ENCODE data around the gene NDUFAF7. TPM values are rescaled to one million over a fixed set of nuclear protein-coding genes. Genes with fewer than 3 reads are reported as not detected.
A peak's percentile ranks its signal among the peaks of the same experiment; 100 is the strongest.

Gene NDUFAF7
- total and polyA plus RNA-seq, 2 experiments from 2014 or later, result 25.0 to 28.0 TPM

GRCh38 chr2:37226863-37227262 lies 4.6 kb upstream of the NDUFAF7 start:
- TF ChIP-seq CTCF (IDR thresholded peaks at IDR 0.05; ENCODE audit: low read depth, low read length), result no peak
- no peaks in the 10 kb centered on the region for H3K9me3 ChIP-seq (ENCODE audit: low read depth)
- H3K4me1 ChIP-seq (ENCODE audit: low read depth), result peaks cover 5% of the 10 kb centered on the region
- H3K36me3 ChIP-seq, result peaks cover 29% of the 10 kb centered on the region
- DNase-seq (ENCODE audit: low read depth in 1 of 2, low spot score in 1 of 2), result no peak
- H3K27me3 ChIP-seq, result no peaks in the 10 kb centered on the region
- H3K4me3 ChIP-seq, result no peak overlapping the region
- no peak overlapping the region for H3K27ac ChIP-seq

DNA sequence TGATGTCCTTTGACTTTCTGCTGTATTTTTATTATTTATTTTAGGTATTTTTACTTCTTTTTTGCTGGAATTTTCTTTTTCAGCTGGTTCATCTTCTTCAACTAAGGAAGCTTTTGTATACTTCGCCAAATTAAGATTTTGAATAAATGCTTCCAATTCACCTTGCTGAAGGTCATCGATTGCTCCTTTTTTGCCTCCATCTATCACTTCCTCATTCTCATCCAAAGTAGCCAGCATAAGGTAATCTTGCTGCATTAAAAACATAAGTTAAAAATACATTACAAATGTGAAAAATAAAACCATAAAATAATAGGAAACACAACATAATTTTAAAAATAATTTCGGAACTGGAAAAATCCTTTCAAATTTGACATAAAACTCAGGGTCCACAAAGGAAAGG lies 2.7 kb upstream of the NDUFAF7 start:
- H3K27ac ChIP-seq, result no peak overlapping the region
- no peaks in the 10 kb centered on the region for H3K27me3 ChIP-seq
- H3K4me1 ChIP-seq (ENCODE audit: low read depth), result peaks cover 5% of the 10 kb centered on the region
- H3K36me3 ChIP-seq, result peaks cover 17% of the 10 kb centered on the region
- no peak for DNase-seq (ENCODE audit: low read depth in 1 of 2, low spot score in 1 of 2)
- no peaks in the 10 kb centered on the region for H3K9me3 ChIP-seq (ENCODE audit: low read depth)
- TF ChIP-seq CTCF (IDR thresholded peaks at IDR 0.05; ENCODE audit: low read depth, low read length), result no peak
- H3K4me3 ChIP-seq, result no peak overlapping the region

GRCh38 chr2:37230581-37230980 lies 877 bp upstream of the NDUFAF7 start:
- H3K4me1 ChIP-seq (ENCODE audit: low read depth), result peaks cover 5% of the 10 kb centered on the region
- TF ChIP-seq CTCF (IDR thresholded peaks at IDR 0.05; ENCODE audit: low read depth, low read length), result no peak
- no peaks in the 10 kb centered on the region for H3K27me3 ChIP-seq
- H3K9me3 ChIP-seq (ENCODE audit: low read depth), result no peaks in the 10 kb centered on the region
- peak overlapping the region; percentile 90 for H3K27ac ChIP-seq
- peak overlapping the region; percentile 95 for H3K4me3 ChIP-seq
- DNase-seq (ENCODE audit: low read depth in 1 of 2, low spot score in 1 of 2), result peak; percentile 3 to 8
- H3K36me3 ChIP-seq, result peaks cover 17% of the 10 kb centered on the region

DNA sequence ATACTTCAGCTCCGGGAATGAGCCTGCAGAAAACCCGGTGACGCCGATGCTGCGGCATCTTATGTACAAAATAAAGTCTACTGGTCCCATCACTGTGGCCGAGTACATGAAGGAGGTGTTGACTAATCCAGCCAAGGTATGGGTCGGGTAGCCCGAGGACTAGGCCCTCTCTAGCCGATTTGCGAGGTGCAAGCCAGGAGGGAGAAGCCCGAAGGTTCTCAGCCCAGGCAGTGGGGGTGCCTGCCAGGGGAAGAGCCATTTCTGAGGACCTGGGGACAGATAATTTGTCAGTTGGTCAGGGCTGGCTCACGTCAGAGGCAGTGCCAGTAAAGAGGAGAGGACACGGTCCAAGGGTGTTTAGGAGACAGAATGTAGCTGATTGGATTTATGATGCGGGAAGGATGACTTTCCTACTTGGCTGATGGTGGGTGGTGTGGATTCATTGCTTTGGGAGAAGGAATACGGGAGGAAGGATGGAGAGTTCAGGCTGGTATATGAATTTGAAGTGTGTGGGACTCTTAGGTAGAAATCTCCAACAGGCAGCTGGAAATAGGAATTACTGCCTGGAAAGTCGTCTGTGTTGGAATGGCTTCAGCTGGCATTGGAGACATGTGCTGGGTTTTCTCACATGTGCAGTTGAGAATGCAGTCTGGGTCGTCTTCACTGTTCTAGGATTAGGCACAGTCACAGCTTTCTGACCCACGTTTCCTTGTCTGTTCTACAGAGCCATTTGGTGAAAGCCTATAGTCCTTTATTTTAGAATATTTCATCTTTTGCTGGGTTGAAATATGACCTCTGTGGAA lies 874 bp downstream of the NDUFAF7 start:
- no peak for TF ChIP-seq CTCF (IDR thresholded peaks at IDR 0.05; ENCODE audit: low read depth, low read length)
- H3K9me3 ChIP-seq (ENCODE audit: low read depth), result no peaks in the 10 kb centered on the region
- H3K27me3 ChIP-seq, result no peaks in the 10 kb centered on the region
- H3K4me1 ChIP-seq (ENCODE audit: low read depth), result peaks cover 5% of the 10 kb centered on the region
- peak overlapping the region; percentile 95 for H3K4me3 ChIP-seq
- H3K27ac ChIP-seq, result peak overlapping the region; percentile 90
- peak in 1 of 2 donors; percentile 15 for DNase-seq (ENCODE audit: low read depth in 1 of 2, low spot score in 1 of 2)
- peaks cover 13% of the 10 kb centered on the region for H3K36me3 ChIP-seq

DNA sequence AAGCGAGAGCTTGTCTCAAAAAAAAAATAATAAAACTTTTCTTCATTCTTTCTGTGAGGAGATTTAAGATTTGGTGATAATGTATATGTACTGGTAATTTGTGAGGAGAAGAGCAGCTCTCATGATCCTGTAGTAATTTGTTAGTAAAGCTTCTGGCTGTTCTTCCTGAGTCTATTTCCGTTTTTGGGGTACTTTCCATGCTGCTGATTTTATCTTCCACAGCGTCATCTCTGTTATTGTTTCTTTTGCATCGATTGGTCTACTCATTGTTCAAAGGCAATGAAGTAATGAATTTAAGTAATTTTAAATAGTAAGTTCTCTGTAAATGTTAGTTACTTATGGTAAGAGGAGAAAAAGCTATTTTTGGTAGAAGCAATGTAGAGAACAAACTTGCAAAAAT lies 12.0 kb downstream of the NDUFAF7 start:
- no peak overlapping the region for H3K27ac ChIP-seq
- no peak for TF ChIP-seq CTCF (IDR thresholded peaks at IDR 0.05; ENCODE audit: low read depth, low read length)
- H3K36me3 ChIP-seq, result peaks cover 62% of the 10 kb centered on the region
- no peak overlapping the region for H3K4me3 ChIP-seq
- no peaks in the 10 kb centered on the region for H3K9me3 ChIP-seq (ENCODE audit: low read depth)
- H3K4me1 ChIP-seq (ENCODE audit: low read depth), result no peaks in the 10 kb centered on the region
- no peak for DNase-seq (ENCODE audit: low read depth in 1 of 2, low spot score in 1 of 2)
- H3K27me3 ChIP-seq, result no peaks in the 10 kb centered on the region

All from cardiac muscle cell (in vitro differentiated cells and primary cell).